Measurements from ENCODE around the gene RABL6.

DNA sequence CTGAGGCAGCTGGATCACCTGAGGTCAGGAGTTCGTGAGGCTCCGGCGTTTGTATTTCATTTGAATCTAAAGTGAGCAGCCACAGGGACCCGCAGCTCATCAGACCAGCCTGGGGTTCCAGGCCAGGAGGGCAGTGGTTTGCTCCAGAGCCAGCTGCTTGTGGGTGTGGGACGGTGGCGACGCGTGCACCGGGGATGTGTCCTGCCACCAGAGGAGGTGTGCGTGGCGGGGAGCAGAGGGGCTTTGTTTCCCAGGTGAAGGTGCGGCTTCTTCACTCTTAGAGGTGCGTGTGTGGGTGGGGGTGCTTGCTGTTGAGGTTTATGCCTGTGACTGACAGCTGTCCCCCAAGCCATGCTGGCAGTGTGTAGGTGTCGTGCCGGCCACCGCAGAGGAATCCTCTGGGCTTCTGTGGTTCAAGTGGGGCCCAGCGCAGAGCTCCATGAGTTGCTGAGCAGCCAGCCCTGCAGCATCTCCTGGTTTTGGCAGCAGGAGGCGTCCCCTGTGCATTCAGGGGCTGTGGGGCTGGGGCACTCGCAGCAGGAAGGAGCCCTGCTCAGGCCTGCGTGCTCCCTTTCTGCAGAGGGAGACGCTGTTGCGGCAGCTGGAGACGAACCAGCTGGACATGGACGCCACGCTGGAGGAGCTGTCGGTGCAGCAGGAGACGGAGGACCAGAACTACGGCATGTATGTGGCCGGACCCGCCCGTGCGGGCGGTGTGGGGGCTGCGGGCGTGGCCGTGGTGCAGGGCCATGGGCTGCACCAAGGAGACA, 27.6 kb downstream of the RABL6 start:
- TF ChIP-seq ZFP3 (CRISPR knock-in tag; IDR thresholded peaks at IDR 0.05) (no peak), PATZ1 (CRISPR knock-in tag; IDR thresholded peaks at IDR 0.05; ENCODE audit: borderline replicate concordance) (no peak), ARNTL (CRISPR knock-in tag; IDR thresholded peaks at IDR 0.05; ENCODE audit: borderline replicate concordance, low read depth) (no peak), ISL1 (CRISPR knock-in tag; IDR thresholded peaks at IDR 0.05) (no peak)

Measured in SK-N-SH treated with all-trans-retinoic acid at 6 μM for 48 hours (cell line).